ENCODE data around the gene TMEM40. TPM values are rescaled to one million over a fixed set of nuclear protein-coding genes. Genes with fewer than 3 reads are reported as not detected.

Gene TMEM40
- total and polyA plus RNA-seq, 9 of the 15 experiments (the other 6 are each of a cell fraction or from before 2014, with no cell fraction given) = 0.11 to 0.31 (median 0.14) TPM; not detected in 6

GRCh38 chr3:12716605-12717151, 42.4 kb downstream of the TMEM40 start (continued):
- TF ChIP-seq SMARCC2 (IDR thresholded peaks at IDR 0.05; ENCODE audit: low read depth) (peak; percentile 62), HDAC8 (tag; IDR thresholded peaks at IDR 0.05) (no peak), PTTG1 (tag; IDR thresholded peaks at IDR 0.05; ENCODE audit: low read depth) (no peak), HDAC6 (IDR thresholded peaks at IDR 0.05; ENCODE audit: low read depth, low read length) (no peak), PTBP1 (IDR thresholded peaks at IDR 0.05; ENCODE audit: low read depth, low read length) (no peak), DNMT1 (IDR thresholded peaks at IDR 0.05) (no peak), MLLT1 (IDR thresholded peaks at IDR 0.05) (peak; percentile 38 to 60; a peak in 1 of 4 replicates), ZFPM2 (CRISPR knock-in tag; IDR thresholded peaks at IDR 0.05) (no peak), CTCF (IDR thresholded peaks at IDR 0.05 in 2 of 3, conservative IDR thresholded peaks at IDR 0.05 in 1 of 3; ENCODE audit: insufficient read depth in 2 of 3, low read depth in 1 of 3, low read length in 3 of 3) (no peak), RFX7 (CRISPR knock-in tag; IDR thresholded peaks at IDR 0.05) (no peak), ZNF184 (CRISPR knock-in tag; IDR thresholded peaks at IDR 0.05) (no peak), ATF2 (CRISPR knock-in tag; IDR thresholded peaks at IDR 0.05) (no peak), JUN (IDR thresholded peaks at IDR 0.05; ENCODE audit: borderline replicate concordance, low read depth, low read length) (no peak), JUN (CRISPR knock-in tag; IDR thresholded peaks at IDR 0.05; ENCODE audit: borderline replicate concordance) (no peak), ATF6 (CRISPR knock-in tag; IDR thresholded peaks at IDR 0.05) (no peak), ZNF507 (tag; conservative IDR thresholded peaks at IDR 0.05) (no peak), TEAD1 (CRISPR knock-in tag; IDR thresholded peaks at IDR 0.05) (no peak), TBL1XR1 (IDR thresholded peaks at IDR 0.05; ENCODE audit: low read length in 2 of 2) (no peak), DDX20 (tag; IDR thresholded peaks at IDR 0.05; ENCODE audit: low read depth) (no peak), NRF1 (conservative IDR thresholded peaks at IDR 0.05 in 1 of 2, IDR thresholded peaks at IDR 0.05 in 1 of 2) (no peak)
- TF ChIP-seq, protein P1, sequence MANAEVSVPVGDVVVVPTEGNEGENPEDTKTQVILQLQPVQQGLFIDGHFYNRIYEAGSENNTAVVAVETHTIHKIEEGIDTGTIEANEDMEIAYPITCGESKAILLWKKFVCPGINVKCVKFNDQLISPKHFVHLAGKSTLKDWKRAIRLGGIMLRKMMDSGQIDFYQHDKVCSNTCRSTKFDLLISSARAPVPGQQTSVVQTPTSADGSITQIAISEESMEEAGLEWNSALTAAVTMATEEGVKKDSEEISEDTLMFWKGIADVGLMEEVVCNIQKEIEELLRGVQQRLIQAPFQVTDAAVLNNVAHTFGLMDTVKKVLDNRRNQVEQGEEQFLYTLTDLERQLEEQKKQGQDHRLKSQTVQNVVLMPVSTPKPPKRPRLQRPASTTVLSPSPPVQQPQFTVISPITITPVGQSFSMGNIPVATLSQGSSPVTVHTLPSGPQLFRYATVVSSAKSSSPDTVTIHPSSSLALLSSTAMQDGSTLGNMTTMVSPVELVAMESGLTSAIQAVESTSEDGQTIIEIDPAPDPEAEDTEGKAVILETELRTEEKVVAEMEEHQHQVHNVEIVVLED (CRISPR knock-in tag; IDR thresholded peaks at IDR 0.05) = no peak
